HG02973 (cell line): ENCODE results near the gene SPATA13.
"Not testable (repeated sequence)": the region's sequence is repeated elsewhere in the genome, so short reads cannot be mapped to it uniquely, and the experiment has no call there.

Source experiments
- ATAC-seq: cut with Tn5 transposase; IDR thresholded peaks from one replicate; pipeline ENCODE4 v1.9.1; 2021; ENCODE audit warnings: moderate library complexity; ENCODE audit not compliant: unreplicated experiment

SPATA13 gene

DNA sequence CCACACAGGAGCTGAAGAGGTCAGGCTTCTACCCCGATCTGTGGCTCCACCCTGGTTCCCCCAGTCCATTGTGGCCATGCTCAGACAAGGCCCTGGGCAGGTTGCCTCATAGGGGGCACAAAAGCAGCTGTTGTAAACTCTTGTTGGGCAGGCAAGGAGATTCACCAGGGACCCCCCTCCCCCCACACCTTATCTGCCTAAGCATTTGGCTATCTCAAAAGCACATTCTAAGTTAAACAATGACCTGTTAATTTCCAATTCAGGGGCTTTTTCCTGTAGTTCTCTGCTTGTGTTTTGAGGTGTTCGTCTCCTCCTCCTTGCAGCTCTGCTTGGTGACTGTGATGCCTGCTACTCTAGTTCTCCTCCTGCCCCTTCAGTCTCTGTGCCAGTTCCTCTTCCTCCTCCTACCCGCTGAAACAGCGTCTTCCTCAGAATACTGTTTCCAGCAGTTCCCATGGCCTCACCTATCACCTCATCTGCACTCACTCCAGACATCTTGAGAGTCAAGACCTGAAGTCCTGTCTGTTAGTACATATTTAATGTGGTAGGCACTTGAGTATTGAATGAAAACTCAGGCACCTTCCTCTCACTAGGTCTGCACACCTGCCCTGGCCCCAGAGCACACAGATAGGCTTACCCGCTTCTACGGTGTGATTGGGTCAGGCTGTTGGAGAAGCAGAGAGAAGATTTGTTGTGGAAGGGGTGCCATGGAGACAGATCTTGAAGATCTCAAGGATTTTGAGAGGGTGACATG is 31.7 kb downstream of the SPATA13 start:
- ATAC-seq = no peak

DNA sequence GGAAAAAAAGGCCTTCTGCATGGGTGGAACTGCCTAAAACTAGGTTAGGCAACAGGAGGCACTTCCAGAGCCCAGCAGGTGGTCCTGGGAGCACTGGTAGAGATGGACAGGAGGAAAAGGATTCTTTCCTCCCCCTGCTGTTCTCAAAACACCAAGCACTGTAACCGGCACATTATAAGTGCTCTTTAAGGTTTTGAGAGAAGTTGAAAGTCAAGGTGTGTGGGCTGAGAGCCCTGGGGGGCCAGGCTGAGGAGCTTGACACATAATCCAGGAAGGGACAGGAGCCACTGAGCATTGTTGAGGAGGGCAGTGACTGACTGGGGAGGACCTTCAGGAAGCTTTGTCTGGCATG is 32.3 kb downstream of the SPATA13 start:
- ATAC-seq = no peak

DNA sequence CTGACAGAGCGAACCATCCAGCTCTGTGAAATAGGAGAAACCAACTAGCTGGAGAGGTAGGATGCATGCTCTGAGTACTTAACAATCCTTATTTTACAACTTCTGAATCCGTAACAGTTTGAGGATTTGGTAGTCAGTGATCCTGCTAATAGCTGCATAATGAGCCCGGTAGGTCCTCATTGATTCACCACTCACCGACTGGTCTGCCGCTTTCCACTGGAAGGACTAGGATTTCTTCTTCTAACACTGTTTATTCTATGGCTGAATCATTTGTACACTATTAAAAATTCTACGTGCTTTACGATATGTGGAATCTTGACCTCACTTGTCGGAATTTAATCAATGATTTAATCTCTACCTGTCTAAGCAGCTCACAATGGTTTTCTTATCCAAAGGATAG is 33.9 kb downstream of the SPATA13 start:
- no peak for ATAC-seq

DNA sequence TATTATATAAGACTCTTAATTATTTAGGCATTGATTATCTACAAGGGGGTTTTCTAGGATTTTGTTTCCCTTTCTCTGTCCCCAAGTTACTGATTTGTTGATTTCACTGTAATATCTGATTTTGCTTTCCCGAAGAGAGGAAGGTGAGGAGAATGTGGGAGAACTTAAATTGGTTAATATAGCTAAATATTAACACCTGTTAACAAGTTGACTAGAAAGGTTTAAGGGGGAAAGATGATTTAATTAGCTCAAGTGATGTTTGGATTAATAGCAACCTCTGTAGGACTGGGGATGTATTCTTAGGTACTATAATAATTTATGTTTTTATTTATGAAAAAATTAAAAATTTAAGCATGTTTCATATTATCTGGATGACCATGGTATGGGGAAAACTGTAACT is 35.1 kb downstream of the SPATA13 start:
- no peak for ATAC-seq

DNA sequence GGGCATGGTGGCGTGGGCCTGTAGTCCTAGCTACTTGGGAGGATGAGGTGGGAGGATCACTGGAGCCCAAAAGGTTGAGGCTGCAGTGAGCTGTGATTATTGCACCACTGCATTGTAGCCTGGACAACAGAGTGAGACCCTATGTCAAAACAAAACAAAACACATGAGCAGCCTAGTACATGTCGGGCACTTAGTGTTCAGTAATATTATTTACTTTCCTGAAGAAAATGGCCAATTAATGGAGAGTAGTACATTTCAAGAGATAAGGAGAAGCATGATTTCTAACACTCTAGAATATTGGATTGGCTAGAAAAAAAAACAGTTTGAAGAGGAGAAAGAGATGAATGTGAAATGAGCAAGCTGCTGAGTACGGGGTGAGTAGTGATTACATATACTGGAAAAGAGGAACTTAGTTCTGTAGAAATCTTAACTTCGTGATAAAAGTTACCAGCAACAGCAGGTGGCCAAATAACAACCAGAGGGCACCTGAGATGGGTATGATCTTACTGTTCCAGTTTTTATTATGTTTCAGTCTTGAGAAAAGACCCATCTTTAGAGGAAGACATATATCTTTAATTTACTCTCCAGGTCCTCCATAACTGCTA is 36.2 kb downstream of the SPATA13 start:
- no peak for ATAC-seq

DNA sequence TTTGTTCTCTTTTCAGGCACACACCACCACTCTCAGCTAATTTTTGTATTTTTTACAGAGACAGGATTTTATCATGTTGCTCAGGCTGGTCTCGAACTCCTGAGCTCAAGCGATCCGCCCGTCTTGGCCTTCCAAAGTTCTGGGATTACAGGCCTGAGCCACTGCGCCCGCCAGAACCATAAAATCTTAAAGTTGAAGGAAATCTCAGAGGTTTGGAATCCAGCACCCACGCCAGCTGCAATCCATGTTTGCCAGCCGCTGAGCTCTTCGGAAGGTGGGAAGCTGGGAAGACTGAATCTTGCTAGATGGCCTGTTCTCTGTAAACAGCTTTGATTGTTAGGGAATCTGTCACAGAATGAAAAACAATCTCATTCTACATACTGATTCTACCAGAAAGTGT is 38.5 kb downstream of the SPATA13 start:
- ATAC-seq = no peak

DNA sequence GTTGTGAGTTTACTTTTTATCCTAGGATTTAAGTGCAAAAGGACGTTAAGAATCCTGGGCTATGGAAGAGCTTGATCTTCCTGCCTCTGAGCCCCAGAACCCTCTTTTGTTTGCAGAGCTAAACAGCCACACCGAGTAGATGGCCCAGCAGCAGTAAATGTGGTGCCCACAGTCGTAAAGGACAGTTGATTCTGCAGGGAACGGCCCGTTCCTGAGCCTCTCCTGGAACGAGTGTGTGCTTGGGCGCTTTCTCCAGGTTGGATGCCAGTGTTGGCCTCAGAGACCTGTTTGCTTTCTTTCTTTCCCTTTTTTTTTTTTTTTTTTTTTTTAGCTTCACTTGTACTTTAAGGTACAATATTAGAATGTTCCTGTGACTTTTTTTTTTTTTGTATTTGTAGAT is 41.7 kb downstream of the SPATA13 start:
- ATAC-seq = no peak

DNA sequence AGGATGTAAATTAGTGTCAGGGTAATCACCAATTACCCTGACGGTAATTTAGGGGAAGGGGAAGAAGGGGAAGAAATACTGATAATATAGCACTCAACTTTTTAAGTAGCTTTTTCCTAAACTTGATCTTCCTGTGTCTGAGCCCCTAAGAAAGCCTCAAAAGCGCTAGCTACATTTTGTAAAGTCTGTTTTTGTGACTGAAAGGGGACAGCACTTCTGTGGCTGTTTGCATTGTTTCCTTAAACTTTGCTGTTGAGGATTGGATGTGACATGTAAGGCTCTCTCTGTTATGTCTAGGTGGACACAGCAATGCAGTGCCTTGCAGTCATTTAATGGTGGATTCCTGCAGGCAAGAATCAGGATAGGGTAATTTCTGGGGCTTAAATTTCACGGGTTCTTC is 42.8 kb downstream of the SPATA13 start:
- no peak for ATAC-seq

DNA sequence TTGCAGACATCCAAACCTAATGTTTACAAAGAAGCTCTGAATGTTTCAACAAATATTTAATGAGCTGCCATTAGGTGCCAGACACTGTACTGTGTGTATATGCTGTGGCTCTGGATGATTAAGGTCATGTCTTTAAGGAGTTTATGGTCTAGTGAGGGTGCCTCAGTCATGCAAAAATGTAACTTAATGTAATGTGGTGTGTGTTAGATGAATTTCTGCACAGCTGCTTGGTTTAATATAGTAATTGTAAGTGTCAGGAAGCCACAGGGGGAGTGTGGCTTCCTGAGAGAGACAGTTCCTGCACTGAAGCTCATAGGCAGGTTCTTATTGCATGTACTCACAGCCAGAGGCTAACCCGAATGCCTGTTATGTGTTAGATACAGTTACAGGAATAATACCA is 43.3 kb downstream of the SPATA13 start:
- ATAC-seq = no peak

DNA sequence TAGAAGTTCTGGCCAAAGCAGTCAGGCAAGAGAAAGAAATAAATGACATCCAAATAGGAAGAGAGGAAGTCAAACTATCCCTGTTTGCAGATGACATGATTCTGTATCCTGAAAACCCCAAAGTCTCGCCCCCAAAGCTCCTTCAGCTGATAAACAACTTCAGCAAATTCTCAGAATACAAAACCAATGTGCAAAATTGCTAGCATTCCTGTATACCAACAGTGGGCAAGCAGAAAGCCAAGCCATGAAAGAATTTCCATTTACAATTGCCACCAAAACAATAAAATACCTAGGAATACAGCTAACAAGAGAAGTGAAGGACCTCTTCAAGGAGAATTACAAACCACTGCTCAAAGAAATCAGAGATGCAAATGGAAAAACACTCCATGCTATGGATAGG is 44.6 kb downstream of the SPATA13 start:
- ATAC-seq = not testable (repeated sequence)

DNA sequence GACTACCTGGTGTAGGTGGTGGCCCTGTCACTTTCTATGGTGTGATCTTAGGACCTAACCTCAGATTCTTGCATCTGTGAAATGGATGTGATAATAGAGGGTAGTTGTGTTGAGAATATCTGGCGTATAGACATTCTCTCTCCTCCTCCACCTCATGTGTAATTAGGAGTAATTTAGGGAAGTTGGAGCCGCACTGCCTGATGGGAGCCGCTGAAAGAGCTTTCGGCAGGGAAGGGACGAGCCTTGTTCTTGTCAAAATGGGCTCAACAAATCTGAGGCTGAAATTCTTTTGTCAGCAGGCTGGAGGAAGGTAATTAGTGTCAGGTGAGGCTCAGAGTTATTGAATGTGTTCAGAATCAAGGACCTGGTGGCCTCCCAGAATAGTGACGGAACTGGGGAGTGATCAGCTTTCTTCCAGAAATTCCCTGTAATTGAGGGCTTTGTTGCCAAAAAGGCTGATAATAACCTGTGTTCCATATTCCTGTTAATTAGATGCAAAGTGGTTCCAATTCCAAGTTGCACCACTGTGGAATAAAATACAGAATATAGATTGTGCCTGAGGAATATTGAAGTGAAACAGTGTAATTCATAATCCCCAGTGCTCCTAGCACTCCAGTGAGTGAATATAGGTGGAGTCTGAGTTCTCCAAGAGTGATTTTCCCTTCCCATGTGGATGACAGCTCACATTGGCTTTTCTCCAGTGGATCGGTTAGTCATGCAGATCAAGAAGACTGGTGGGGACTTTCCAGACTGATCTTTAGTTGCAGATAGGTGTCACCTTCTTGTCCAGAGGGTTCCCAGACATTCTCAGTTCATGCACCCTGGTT is 47.5 kb downstream of the SPATA13 start:
- ATAC-seq = no peak

DNA sequence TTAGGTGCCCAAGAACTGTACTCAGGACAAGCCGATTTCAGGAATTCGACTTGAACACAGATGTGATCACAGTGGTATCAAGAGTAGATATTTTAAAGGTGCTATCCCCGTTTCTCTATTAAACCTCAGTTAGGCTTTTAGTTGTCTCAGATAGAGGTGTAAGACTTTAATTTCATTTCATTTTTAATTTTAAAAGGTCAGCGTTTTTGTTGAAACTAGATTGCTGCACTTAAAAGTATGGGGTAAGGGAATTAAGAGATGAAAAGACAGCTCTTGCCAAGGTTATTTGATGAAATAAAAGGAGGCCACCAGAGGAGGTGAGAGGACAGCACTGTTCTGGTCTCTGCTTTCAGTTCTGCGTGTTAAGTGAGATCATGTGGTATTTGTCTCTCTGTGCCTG is 48.6 kb downstream of the SPATA13 start:
- no peak for ATAC-seq

DNA sequence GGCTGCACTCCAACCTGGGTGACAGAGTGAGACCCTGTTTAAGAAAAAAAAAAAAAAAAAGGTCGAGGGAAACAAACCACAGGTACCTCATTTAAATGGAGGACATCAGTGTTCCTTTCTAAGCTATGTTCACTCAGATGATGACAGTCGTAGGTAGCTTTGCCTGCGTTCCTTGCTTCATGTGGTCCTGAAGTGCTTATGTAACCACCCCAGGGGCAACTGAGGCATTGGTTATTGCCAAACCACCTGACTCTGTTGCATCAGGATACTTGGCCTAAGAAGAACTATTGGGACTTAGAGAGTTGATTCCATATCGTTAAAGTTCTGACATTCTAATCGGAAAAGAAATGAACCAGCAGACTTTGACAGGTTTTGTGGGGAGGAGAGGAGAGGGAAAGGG is 51.7 kb downstream of the SPATA13 start:
- no peak for ATAC-seq

DNA sequence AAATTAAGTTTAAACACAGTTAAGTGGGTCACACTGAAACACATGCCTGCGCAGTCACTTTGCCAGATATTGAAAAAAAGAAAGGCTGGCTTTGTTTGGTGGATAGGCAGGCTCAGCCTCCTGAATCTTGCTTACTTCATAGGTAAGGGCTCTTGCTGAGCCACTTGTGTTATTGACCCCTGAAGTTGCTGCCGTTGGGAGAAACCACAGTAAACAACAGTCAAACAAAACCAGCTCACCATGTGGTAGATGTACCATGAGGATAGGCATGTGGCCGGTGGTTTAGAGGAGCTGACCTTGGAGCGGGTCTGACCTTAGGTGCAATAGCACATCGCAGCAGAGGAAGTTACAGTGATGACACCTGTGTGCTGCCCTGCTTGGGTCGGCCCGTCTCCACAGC is 52.2 kb downstream of the SPATA13 start:
- no peak for ATAC-seq

DNA sequence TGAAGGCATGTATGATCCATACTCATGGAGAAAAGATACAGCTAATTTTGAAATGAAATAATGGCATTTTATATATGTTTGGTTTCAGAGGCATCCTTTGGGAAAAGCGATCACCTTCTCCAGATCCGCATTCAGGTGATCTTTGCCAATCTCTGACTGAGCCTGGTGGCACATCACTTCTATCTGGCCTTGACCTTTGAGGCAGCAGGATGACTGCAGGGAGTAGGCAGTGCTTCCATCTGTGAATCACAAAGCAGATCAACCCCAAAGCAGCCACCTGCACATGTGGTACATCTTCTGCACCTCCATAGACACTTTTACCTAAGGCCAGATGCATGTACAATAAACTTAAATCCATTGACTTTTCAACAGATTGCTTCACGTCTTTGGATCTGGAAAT is 53.4 kb downstream of the SPATA13 start:
- no peak for ATAC-seq

DNA sequence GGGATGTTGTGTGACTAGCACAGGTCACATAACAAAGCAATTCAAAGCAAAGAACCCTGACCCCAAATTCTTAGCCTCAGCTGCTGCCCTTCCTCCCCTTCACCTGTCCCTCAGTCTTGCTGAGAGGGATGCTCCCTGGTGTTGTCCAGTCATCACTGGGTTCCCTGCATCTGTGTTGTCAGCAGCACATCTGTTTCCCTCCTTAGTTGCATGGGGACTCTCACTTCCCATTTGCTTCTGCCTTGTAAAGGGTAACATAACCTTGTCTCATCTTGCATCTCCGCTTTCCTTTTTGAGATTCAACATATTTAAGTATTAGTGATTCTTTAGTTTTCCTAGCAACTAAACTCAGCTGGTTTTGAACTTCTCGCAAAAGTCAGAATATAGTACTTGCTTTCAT is 54.0 kb downstream of the SPATA13 start:
- ATAC-seq = peak; percentile 45

DNA sequence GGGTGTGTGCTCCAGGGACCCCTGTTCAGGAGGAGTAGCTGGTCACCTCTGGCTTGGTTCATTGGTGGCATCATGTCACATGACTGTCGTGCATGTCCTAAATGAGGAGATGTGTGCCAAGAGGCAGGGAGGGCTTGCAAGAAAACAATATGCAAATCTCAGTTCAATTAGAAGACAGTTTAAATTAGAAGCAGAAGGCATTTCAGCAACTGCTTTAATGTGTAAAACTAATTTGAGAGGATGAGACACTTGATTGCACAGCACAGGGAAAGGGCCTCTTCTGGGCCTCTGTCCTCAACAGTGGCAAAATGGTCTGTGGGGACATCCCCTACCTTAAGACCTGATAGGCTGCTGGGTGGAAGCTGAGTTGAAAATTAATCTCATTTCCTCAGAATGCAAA is 54.6 kb downstream of the SPATA13 start:
- no peak for ATAC-seq

DNA sequence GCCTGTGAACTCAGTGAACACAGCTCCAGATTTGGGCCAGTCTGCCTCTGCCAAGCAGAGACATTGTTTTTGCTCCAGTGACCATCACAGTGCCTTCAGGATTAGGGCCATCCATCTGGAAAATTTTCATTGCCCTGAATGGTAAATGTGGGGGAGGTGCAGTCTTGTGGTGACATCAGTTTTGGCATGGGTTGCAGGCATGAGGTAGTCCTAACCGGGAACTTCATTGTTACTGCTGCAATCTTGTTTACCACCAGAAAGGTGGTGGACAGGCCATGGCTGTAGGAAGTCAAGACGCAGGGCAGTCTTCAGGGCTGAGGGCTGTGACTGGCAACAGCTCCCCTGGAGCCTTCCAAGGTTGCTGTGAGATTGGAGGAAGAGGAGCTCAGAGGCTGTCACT is 55.2 kb downstream of the SPATA13 start:
- ATAC-seq = no peak

DNA sequence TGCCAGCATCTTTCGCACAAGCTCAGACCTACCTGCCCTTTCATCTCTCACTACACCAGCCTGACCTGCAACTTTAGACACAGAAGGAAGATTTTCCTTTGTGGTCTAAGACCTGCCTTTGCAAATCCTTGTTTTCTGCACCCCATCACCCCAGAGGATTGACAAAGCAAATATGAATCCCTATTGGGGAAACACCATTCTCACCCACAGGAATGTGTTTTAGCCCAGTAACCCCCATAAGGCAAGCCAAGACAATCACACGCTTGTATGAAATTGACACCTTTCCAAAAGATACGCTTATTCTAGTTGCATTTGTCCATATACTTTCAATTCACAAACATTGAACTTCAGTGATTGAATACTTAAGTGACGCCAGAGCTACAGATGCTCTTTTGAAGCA is 55.7 kb downstream of the SPATA13 start:
- no peak for ATAC-seq

DNA sequence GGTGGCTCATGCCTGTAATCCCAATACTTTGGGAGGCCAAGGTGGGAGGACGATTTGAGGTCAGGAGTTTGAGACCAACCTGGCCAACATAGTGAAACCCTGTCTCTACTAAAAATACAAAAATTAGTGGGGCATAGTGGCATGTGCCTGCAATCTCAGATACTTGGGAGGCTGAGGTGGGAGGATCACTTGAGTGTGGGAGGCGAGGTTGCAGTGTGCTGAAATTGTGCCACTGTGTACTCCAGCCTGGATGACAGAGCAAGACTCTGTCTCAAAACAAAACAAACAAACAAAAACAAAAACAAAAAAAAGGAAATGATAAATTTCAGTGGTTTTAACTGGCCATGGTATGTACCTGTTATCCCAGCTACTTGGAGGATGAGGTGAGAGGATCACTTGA is 56.3 kb downstream of the SPATA13 start:
- ATAC-seq = not testable (repeated sequence)

DNA sequence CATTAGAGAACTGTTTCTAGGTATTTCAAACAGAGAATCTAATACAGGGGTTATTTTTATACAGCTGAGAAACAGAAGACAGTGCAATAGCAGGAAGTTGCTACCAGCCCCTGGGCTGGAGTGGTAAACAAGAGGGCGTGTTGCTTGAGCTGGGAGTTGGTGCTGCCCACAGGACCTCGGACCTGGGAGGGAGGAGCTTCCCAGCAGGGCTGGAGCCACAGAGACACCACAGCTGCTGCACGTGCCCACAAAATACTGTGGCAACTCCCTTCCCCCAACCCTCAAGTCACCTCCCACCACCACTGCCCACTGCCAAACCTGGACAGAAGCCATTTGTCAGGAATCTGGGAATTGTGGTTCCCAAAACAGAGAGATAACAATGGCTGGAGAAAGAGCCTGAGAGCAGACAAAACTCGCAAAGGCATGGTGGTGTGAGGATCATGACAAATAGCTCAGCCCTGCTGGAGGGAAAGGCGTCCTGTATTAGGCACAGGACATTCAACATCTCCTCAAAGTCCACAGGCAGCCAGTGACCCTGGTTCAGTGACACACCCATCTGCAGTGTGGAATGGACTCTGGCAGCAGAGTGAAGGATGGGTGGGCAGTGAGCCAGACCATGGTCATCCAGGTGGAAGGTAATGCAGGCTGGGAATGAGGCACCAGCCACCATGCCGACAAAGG is 57.2 kb downstream of the SPATA13 start:
- ATAC-seq = no peak

DNA sequence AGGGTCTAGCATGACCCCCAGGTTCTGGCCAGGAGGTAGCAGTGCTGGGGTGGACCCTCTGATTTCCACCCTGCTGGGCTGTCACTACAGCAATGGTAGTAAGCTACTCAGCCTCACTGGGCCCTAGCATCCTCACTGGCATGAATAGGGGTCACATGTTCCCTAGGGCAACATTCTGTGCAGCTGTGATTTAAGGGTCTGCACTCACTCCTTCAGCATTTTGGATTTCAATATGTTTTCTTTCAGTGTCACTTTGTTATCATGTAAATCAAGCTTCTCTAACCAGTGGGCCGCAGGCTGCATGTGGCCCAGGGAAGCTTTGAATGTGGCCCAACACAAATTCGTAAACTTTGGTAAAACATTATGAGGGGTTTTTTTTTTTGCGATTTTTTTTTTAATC is 57.8 kb downstream of the SPATA13 start:
- ATAC-seq = no peak
